ENCODE measurements around the gene DMD.

DMD gene

DNA sequence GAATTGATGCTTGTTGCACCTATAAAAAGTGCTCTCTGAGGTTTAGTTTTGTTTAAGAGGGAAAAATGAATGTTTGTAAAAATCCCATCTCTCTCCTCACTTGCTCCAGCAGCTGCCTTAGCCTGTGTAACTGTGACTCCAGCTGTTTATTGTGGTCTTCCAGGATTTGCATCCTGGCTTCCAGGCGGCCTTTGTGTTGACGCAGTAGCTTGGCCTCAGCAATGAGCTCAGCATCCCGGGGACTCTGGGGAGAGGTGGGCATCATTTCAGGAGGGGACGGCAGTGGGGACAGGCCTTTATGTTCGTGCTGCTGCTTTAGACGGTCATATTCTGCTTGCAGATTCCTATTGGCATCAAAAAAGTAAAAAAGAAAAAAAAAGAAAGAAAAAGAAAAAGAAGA lies 2064.2 kb downstream of the DMD start:
- no peak for DNase-seq

DNA sequence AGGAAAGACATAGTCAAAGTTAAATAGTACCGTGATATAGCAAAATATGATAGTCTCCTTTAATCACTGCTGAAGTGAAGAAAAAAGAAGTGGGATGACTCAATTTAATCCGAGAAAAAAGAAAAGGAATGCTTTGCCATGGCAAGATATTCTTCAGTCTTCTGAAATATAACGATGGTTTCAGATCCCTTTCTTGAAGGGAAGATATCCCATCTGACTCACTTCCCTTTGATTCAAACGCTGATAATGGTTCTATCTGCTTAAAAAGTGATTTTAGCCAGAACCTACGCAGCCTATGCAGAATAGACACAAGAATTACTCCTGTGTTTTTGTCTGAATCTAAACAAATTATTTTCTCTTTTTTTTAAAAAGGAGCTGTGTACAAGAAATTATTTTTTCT lies 2071.4 kb downstream of the DMD start:
- peak; percentile 3 to 31 for DNase-seq

DNA sequence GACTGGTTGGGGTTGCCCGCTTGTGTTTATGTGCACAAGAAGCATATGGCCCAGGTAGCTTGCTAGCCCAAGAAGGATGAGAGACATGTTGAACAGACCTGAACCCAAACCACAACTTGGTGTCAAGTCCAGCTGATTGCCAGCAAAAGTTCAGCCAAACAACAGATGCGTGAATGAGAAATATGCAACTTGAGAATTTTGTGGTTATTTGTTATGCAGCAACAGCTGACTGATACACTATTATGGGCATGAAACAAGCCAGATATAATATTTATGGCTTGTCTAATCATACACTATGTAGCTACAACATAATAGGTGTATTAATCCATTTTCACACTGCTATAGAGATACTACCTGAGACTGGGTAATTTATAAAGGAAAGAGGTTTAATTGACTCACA lies 2073.2 kb downstream of the DMD start:
- no peak for DNase-seq

GRCh38 chrX:31136144-31136611 lies 2075.2 kb downstream of the DMD start:
- peak in 1 of 2 donors; percentile 1 for DNase-seq

DNA sequence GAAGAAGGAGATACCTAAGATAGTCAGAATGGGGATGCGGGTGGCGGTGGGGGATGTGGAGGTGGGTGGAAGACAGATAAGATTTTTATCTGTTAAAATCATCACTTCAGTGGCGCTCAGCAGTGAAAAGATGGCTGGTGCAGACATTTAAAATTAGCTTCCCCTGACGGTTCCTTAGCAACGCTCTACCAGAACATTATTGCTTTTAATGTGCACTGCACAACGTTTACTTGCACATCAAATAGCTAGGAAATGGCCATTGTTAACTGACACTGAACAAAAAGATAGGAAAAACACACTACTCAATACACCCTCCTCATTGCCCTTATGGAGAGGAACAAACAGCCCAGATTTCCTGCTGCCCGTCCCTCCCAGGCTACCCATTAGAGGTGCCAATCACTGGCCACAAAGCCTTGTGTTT lies 2078.5 kb downstream of the DMD start:
- no peak for DNase-seq

- no peak for DNase-seq
Observed at GRCh38 chrX:31130457-31131220, 2080.7 kb downstream of the DMD start.

GRCh38 chrX:31128855-31129254 lies 2082.5 kb downstream of the DMD start:
- peak; percentile 17 to 27 for DNase-seq

DNA sequence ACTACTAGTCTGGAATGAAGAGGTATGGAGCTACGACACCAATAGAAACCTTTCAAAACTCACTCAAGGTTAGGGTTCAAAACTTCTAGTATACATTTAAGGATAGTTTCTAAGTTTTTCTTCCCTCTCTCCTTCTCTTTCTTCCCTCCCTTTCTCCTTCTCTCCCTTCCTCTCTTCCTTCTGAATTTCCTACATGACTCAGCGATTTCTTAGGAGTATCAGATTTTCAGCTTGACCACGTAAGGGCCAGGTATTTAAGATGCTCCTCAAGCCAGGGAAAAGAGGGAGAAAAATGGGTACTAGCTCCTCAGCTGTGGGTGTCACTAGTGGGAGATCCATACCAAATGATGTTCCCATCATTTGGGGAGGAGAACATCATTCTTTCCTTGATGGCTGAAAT lies 2083.6 kb downstream of the DMD start:
- no peak for DNase-seq

DNA sequence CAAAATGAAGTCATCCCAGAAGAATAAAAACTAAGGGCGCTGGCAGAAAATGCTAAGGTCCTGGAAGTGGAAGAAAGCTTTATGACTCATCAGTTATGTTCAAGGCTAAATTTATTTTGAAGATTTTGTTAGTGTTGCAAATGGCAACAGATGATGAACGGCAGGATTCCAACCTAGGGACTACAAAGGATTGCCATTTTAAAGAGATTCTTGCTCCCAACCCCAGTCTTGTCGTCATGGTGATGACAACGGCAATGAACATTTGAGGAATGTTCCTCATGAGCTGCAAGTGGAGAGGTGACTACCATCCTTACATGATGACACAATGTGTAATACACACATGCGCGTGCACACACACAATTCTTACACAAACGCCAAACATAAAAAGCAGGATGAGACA lies 2085.1 kb downstream of the DMD start:
- DNase-seq = no peak

GRCh38 chrX:31124536-31124935 lies 2086.8 kb downstream of the DMD start:
- no peak for DNase-seq

DNA sequence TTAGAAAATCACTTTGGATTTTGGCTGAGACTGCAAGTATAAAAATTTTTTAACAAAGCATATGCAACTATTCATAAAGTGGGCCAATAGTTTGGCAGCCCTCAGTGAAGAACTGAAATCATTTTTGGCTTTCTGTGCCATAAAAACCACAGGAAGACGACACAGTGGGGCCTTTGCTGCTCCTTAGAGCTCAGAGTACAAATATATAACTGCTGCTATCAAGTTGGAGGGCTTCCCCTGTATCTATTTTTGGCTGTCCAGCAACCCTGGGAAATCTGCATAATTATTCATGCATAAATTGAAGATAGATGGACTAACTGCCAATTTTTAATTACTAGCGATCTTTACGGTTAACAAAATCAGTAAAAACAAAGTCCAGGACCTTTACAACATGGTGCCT lies 2088.0 kb downstream of the DMD start:
- no peak for DNase-seq

GRCh38 chrX:31117266-31117665 lies 2094.1 kb downstream of the DMD start:
- no peak for DNase-seq

DNA sequence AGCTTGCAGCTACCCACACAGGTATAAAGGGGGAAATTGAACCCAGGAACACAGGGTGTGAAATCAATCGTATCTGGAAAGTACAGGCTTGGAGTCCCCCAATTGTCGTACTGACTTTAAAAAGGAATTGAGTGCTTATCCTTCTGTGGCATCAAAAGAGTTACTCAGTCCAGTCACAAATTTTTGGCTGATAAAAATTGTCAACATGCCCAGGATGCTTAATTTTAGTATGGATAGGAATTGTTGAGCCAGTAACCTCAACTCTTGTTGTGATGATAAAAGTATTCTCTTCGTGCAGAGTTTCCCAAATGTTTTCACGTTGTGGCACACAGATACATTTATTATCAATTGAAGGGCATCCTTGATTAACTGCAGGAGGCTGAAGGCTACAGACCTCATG lies 2096.0 kb downstream of the DMD start:
- DNase-seq = no peak

DNA sequence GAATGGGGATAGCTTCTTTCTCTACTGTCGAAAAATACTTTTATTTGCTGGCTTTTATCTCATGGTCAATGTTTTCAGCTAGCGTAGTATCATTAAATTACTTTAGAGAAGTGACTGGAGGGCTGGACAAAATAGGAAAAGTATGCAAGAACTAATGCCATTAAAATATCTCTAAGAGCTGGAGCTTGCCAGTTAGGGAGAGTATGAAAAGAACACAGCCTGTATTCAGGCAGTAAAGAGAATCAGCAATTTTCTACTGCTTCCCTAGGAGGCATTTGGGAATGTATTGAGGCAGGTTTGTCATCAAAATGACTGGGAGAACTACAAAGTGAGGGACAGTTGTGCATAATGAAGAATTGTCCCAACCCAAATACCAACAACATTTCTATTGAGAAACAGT lies 2096.5 kb downstream of the DMD start:
- no peak for DNase-seq

DNA sequence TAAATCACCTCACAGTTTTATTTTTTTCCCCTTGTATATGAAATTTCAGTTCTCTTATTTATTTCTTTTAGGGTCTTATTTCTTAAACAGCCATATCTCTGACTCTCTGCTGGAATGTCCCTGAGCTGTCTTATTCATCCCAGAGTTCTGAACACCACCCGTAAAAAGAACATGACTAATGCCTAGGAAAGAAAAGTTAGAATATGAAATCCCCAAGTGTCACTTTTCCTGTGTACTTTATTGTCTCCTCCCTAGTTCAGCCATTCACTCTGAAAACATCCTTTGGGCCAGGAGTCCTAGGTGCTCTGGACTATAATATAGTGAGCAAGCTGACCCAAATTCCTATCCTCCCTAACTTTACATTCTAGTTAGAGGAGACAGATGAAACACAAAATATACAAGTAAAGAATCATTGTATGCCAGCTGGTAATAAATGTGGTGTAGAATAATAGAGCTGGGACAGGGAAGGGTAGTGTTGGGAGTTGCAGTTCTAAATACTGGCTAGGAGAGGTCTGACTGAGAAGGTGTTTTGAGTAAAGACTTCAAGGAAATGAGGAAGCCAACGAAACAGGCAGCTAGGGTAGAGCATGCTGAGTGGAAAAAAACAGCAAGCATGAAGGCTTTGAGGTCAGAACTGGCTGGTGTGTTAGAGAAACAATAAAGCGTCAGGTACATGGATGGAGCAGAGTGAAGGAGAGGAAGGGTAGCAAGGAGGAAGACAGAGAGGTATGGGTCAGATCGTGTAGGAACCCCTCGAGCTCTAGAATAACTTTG lies 2098.9 kb downstream of the DMD start:
- no peak for DNase-seq

- no peak for DNase-seq
Observed at GRCh38 chrX:31110657-31111056, 2100.7 kb downstream of the DMD start.

DNA sequence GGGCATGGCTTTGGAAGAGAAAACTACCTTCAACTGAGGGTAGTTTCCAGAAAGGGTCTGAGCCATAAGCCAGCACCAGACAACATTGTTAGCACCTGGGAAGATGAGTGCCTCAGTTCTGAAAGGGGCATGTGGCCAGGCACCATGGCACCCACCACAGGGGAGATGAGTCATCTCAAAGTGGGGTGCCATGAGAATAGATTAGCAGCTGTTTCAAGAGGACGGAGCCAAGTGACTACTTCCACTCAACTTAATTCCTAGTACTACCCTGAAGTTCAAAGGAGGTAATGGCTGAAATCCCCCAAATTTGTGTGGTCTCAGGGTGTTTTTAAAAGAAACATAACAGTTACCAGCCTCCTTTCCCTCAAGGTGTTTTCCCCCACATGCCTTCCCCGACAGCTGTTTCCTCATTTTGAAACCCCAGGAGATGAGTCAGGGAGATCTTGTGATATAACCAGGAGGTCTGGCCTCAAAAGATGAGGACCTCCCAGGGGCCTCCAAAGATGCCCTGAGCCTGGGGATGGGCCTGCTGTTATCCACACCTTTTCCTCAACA lies 2111.7 kb downstream of the DMD start:
- peak in 1 of 2 donors; percentile 0 for DNase-seq

- DNase-seq = no peak
Observed at GRCh38 chrX:31098079-31098478, 2113.3 kb downstream of the DMD start.

- DNase-seq = no peak
Observed at GRCh38 chrX:31093639-31093975, 2117.7 kb downstream of the DMD start.

GRCh38 chrX:31092970-31093638 lies 2118.2 kb downstream of the DMD start:
- no peak for DNase-seq

DNA sequence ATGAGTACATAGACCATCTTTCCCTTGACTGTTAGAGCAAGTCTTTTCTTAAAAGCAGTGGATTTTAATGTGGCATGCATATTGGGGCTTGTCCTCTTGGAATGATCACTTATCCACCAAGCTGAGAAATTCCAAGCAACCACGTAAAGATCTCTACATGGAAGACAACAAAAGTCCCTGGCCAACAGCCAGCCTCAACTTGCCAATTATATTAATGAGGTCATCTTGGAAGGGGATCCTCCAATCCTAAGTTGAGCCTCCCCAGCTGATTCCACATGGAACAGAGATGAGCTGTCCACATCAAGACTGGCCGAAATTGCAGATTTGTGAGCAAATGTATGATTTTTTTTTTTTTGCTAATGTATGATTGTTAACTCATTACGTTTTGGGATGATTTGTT lies 2118.9 kb downstream of the DMD start:
- no peak for DNase-seq

DNA sequence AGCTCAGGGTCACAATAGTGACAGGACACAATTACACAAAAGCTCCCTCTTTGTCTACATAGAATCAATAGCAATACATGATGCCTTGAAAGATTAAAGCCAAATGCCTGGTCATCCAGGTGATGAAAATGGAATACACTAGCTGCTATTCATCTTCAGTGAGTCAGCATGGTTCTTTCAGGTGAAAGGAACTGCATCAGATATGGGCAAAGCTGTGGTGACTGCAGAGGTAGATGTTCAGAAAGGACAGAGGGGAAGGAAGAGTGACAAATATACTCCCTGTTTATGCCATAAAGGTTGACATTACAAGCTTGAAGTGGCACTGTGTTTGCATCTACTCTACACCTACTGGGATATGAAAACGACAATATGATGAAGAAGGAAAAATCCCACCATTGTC lies 2119.5 kb downstream of the DMD start:
- DNase-seq = no peak

GRCh38 chrX:31074522-31074921 lies 2136.8 kb downstream of the DMD start:
- no peak for DNase-seq

All from inflammatory macrophage (primary cell).